HL-60 (cell line): ENCODE measurements around the gene OPRL1.

Source experiments
- DNase-seq, 2 experiments: peaks; one replicate each; pipeline ENCODE4 v3.0.0-alpha.2; 2010 to 2020; ENCODE audit warnings: low read depth in 1 of 2, low spot score in 1 of 2
- H3K27ac ChIP-seq: fragments of 250-450 bp; sonication (Bioruptor Pico); replicated peaks from 2 replicates; pipeline ENCODE4 v1.5.1; 2020; ENCODE audit warnings: mild to moderate bottlenecking, moderate library complexity
- H3K27me3 ChIP-seq: fragments of 250-450 bp; sonication (Bioruptor Pico); 2 replicates; pipeline ENCODE4 v1.5.1; 2021; ENCODE audit warnings: mild to moderate bottlenecking, moderate library complexity; ENCODE audit not compliant: insufficient read depth, poor library complexity, severe bottlenecking
- H3K4me3 ChIP-seq: replicated peaks from 2 replicates; pipeline ENCODE4 v1.5.1; 2011; ENCODE audit warnings: mild to moderate bottlenecking, control low read depth, low read length; ENCODE audit not compliant: insufficient read depth
- GABPA ChIP-seq: IDR thresholded peaks from 2 replicates; pipeline ENCODE4 v1.6.1; 2012; ENCODE audit warnings: low read depth
- POLR2AphosphoS5 ChIP-seq: IDR thresholded peaks from 2 replicates; pipeline ENCODE4 v1.6.1; 2012; ENCODE audit warnings: low read depth
- SPI1 ChIP-seq: IDR thresholded peaks from 2 replicates; pipeline ENCODE4 v1.6.1; 2012; ENCODE audit warnings: low read depth, mild to moderate bottlenecking, borderline replicate concordance
- TF ChIP-seq, protein P1 (sequence below): IDR thresholded peaks from 2 replicates; pipeline ENCODE4 v1.6.1; 2012; ENCODE audit warnings: low read depth; ENCODE audit not compliant: insufficient replicate concordance
- TF ChIP-seq, protein P2 (sequence below): IDR thresholded peaks from one replicate; pipeline ENCODE4 v1.5.1; 2011; ENCODE audit warnings: low read length, control low read depth, inconsistent platforms; ENCODE audit not compliant: insufficient read depth

The OPRL1 gene

DNA sequence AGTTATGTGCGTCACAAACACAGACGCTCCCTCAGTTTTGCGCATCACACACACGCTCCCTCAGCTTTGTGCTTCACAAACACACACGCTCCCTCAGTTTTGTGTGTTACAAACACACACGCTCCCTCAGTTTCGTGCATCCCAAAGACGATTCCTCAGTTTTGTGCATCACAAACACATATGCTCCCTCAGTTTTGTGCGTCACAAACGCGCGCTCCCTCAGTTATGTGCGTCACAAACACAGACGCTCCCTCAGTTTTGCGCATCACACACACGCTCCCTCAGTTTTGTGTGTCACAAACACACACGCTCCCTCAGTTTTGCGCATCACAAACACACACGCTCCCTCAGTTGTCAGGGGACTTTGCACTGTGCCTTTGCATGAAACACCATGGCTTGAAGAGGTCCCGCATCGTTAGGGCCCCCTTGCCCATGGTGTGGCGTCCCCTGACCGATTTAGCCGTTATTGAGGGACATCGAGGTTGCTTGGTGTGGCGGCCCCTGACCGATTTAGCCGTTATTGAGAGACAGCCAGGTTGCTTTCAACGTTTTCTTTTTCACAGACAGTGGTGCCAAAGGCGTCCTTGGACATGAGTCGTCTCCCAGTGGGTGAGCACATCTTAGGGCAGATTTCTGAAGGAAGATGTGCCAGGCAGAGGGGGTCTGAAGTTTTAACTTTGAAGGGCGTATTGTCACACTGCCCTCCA is 56.3 kb downstream of the OPRL1 start:
- H3K4me3 ChIP-seq: no peak overlapping the region
- DNase-seq: no peak
- TF ChIP-seq SPI1: no peak
- TF ChIP-seq GABPA: no peak
- TF ChIP-seq, protein P1, sequence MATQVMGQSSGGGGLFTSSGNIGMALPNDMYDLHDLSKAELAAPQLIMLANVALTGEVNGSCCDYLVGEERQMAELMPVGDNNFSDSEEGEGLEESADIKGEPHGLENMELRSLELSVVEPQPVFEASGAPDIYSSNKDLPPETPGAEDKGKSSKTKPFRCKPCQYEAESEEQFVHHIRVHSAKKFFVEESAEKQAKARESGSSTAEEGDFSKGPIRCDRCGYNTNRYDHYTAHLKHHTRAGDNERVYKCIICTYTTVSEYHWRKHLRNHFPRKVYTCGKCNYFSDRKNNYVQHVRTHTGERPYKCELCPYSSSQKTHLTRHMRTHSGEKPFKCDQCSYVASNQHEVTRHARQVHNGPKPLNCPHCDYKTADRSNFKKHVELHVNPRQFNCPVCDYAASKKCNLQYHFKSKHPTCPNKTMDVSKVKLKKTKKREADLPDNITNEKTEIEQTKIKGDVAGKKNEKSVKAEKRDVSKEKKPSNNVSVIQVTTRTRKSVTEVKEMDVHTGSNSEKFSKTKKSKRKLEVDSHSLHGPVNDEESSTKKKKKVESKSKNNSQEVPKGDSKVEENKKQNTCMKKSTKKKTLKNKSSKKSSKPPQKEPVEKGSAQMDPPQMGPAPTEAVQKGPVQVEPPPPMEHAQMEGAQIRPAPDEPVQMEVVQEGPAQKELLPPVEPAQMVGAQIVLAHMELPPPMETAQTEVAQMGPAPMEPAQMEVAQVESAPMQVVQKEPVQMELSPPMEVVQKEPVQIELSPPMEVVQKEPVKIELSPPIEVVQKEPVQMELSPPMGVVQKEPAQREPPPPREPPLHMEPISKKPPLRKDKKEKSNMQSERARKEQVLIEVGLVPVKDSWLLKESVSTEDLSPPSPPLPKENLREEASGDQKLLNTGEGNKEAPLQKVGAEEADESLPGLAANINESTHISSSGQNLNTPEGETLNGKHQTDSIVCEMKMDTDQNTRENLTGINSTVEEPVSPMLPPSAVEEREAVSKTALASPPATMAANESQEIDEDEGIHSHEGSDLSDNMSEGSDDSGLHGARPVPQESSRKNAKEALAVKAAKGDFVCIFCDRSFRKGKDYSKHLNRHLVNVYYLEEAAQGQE: no peak
- H3K27ac ChIP-seq: no peak overlapping the region
- no peaks in the 10 kb centered on the region for H3K27me3 ChIP-seq

DNA sequence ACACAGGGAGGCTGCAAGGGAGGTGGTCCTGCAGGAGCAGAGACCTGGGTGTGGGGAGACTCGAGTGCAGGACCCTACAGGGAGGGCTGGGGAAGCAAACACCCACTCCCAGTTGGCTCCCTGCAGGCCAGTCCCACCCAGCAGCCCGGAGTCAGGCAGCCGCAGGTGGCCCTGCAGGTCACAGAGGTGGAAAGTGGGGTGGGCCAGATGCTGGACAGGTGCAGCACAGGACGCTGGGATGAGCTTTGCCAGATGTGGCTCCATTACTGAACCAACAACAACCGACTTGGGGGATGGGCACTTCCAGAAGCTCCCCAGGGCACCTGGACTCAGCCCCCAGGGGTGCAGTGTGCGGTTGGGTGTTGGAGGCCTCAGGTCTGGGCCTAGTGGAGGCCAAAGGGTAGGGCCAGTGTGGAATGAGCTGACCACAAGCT is 57.7 kb downstream of the OPRL1 start:
- Histone ChIP-seq H3K27ac (no peak overlapping the region), H3K27me3 (no peaks in the 10 kb centered on the region), H3K4me3 (no peak overlapping the region)
- TF ChIP-seq POLR2AphosphoS5: no peak
- TF ChIP-seq SPI1: no peak
- no peak for TF ChIP-seq GABPA
- no peak for DNase-seq

DNA sequence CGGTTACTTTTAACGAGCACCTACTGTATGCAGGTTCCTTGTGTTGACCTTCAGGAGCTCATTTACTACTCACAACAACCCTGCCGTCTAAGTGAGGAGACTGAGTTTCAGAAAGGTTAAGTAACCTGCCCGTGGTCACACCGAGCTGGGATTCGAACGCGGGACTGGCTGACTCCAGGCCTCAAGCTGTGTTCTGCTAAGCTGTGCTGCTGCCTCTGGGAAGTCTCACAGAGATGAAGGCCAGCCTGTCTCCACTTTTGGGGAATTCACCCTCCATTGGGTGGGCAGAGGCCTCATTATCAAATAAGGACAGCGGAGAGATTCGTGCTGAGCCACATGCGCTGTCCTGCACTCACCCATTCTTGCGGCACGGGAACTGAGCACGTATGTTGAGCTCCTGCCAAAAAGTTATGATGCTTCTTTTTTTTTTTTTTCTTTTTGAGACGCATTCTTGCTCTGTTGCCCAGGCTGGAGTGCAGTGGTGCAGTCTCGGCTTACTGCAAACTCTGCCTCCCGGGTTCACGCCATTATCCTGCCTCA is 58.5 kb downstream of the OPRL1 start:
- H3K27ac ChIP-seq: no peak overlapping the region
- TF ChIP-seq POLR2AphosphoS5 (no peak), GABPA (no peak), SPI1 (no peak)
- TF ChIP-seq, protein P1: no peak
- TF ChIP-seq, protein P2, sequence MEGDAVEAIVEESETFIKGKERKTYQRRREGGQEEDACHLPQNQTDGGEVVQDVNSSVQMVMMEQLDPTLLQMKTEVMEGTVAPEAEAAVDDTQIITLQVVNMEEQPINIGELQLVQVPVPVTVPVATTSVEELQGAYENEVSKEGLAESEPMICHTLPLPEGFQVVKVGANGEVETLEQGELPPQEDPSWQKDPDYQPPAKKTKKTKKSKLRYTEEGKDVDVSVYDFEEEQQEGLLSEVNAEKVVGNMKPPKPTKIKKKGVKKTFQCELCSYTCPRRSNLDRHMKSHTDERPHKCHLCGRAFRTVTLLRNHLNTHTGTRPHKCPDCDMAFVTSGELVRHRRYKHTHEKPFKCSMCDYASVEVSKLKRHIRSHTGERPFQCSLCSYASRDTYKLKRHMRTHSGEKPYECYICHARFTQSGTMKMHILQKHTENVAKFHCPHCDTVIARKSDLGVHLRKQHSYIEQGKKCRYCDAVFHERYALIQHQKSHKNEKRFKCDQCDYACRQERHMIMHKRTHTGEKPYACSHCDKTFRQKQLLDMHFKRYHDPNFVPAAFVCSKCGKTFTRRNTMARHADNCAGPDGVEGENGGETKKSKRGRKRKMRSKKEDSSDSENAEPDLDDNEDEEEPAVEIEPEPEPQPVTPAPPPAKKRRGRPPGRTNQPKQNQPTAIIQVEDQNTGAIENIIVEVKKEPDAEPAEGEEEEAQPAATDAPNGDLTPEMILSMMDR: no peak
- no peaks in the 10 kb centered on the region for H3K27me3 ChIP-seq
- H3K4me3 ChIP-seq: no peak overlapping the region
- DNase-seq: no peak

DNA sequence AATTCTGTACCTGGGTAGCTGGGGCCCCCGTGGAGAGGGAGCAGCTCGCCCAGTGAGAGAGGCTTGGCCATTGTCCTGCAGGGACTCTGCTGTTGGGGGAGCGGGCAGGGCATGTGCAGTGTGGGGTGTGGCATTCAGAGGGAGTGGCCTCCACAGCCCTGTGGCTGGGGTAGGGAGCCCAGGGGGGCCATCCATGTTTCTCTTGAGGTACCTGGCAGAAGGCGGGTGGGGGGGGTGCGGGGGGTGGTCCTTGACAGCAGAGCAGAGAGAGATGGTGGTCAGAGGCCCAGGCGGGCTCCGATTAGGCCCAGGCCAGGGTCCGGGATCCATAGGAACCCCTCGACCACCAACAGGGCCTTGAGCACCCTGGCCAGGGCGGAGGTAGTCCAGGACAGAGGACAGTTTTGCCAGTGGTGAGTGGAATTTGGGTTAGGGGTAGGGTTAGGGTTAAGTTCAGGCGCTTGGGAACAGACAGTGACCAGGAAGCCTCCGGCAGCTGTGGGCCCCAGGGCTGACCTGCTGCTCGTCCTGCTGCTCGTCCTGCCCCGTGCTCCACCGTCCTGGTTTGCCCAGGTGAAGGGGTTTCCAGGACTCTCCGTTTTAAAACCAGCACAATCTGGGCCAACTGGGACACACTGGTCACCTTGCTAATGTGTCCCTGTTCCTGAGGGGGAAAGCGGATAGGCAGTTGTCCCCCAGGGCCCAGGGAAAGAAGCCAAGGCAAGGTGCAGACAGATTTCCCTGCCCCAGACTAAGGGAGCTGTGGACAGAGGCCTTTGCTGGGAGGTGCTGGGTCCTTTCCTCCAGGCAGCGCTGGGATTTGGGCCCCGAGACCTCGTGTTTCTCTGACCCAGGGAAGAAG is 59.5 kb downstream of the OPRL1 start:
- DNase-seq: no peak

More for the DNA sequence above, 59.5 kb downstream of the OPRL1 start:
- TF ChIP-seq SPI1: no peak
- TF ChIP-seq, protein P1: no peak
- TF ChIP-seq GABPA: no peak
- no peak for TF ChIP-seq POLR2AphosphoS5
- TF ChIP-seq, protein P2: no peak
- H3K27ac ChIP-seq: no peak overlapping the region
- H3K27me3 ChIP-seq: no peaks in the 10 kb centered on the region
- H3K4me3 ChIP-seq: no peak overlapping the region
